Skeletal muscle satellite cell (primary cell): ENCODE results near the gene C10orf90.

ENCODE experiments used
- H3K27me3 ChIP-seq: 2 replicates; pipeline ENCODE4 v1.7.0; 2013; ENCODE audit warnings: low read length; ENCODE audit not compliant: control insufficient read depth, insufficient read depth
- H3K36me3 ChIP-seq: 2 replicates; pipeline ENCODE4 v1.7.0; 2013; ENCODE audit warnings: mild to moderate bottlenecking, control low read depth, low read length; ENCODE audit not compliant: insufficient read depth
- H3K4me1 ChIP-seq: 2 replicates; pipeline ENCODE4 v1.7.0; 2013; ENCODE audit warnings: low read length; ENCODE audit not compliant: control insufficient read depth, insufficient read depth
- H3K4me2 ChIP-seq: 2 replicates; pipeline ENCODE4 v1.7.0; 2013; ENCODE audit warnings: mild to moderate bottlenecking, low read length
- H3K4me3 ChIP-seq: 2 replicates; pipeline ENCODE4 v1.7.0; 2013; ENCODE audit warnings: low read length
- H3K9ac ChIP-seq: 2 replicates; pipeline ENCODE4 v1.7.0; 2013; ENCODE audit warnings: mild to moderate bottlenecking, low read depth, low read length, moderate library complexity
- H3K9me3 ChIP-seq: replicated peaks from 2 replicates; pipeline ENCODE4 v1.7.0; 2013; ENCODE audit warnings: mild to moderate bottlenecking, control low read depth, low read length

Gene C10orf90

GRCh38 chr10:126430512-126430911, 240.0 kb downstream of the C10orf90 start:
- H3K27me3 ChIP-seq, result no peaks in the 10 kb centered on the region
- no peak overlapping the region for H3K9ac ChIP-seq

GRCh38 chr10:126429275-126429674, 241.2 kb downstream of the C10orf90 start:
- peaks cover 5% of the 10 kb centered on the region for H3K4me1 ChIP-seq
- H3K27me3 ChIP-seq, result no peaks in the 10 kb centered on the region
- H3K4me3 ChIP-seq, result no peak overlapping the region
- H3K9ac ChIP-seq, result no peak overlapping the region
- no peaks in the 10 kb centered on the region for H3K9me3 ChIP-seq
- no peaks in the 10 kb centered on the region for H3K36me3 ChIP-seq
- no peak overlapping the region for H3K4me2 ChIP-seq

More at GRCh38 chr10:126430512-126430911, 240.0 kb downstream of the C10orf90 start:
- H3K9me3 ChIP-seq, result no peaks in the 10 kb centered on the region
- no peak overlapping the region for H3K4me3 ChIP-seq
- peaks cover 5% of the 10 kb centered on the region for H3K4me1 ChIP-seq
- H3K36me3 ChIP-seq, result no peaks in the 10 kb centered on the region
- no peak overlapping the region for H3K4me2 ChIP-seq

- Histone ChIP-seq H3K9me3 (peaks cover 11% of the 10 kb centered on the region), H3K9ac (no peak overlapping the region), H3K4me3 (no peak overlapping the region), H3K36me3 (no peaks in the 10 kb centered on the region), H3K4me1 (peaks cover 26% of the 10 kb centered on the region), H3K27me3 (no peaks in the 10 kb centered on the region), H3K4me2 (no peak overlapping the region)
These were observed 244.9 kb downstream of the C10orf90 start for GRCh38 chr10:126425489-126426065.

GRCh38 chr10:126425032-126425431, 245.5 kb downstream of the C10orf90 start:
- peaks cover 26% of the 10 kb centered on the region for H3K4me1 ChIP-seq
- no peak overlapping the region for H3K9ac ChIP-seq
- H3K36me3 ChIP-seq, result no peaks in the 10 kb centered on the region
- H3K4me3 ChIP-seq, result no peak overlapping the region
- peaks cover 11% of the 10 kb centered on the region for H3K9me3 ChIP-seq
- H3K4me2 ChIP-seq, result no peak overlapping the region
- H3K27me3 ChIP-seq, result no peaks in the 10 kb centered on the region

GRCh38 chr10:126423732-126424491, 246.6 kb downstream of the C10orf90 start:
- Histone ChIP-seq H3K4me1 (peaks cover 26% of the 10 kb centered on the region), H3K27me3 (no peaks in the 10 kb centered on the region)

DNA sequence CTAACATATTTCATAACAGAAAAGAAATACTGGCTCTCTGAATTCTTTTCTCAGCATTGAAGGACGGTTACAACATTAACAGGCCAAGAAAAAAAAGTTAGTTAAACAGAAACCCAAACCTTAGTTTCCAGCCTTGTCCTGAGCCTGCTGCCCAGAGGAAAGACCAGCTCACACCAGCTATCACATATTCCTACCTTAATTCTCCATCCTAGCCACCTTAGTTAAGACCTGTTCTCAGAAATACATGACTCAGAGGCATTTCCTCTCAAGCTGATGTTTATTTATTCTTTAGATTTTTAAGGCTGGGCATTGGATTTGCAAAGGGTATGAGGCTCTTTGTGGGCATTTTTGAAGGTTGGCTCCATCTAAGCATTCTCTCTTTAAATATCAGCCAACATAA, 247.9 kb downstream of the C10orf90 start:
- no peak overlapping the region for H3K4me2 ChIP-seq
- H3K9me3 ChIP-seq, result peaks cover 11% of the 10 kb centered on the region
- no peak overlapping the region for H3K4me3 ChIP-seq
- no peaks in the 10 kb centered on the region for H3K36me3 ChIP-seq
- H3K4me1 ChIP-seq, result peaks cover 26% of the 10 kb centered on the region
- H3K9ac ChIP-seq, result peak overlapping the region; percentile 44
- no peaks in the 10 kb centered on the region for H3K27me3 ChIP-seq

More at GRCh38 chr10:126423732-126424491, 246.6 kb downstream of the C10orf90 start:
- no peaks in the 10 kb centered on the region for H3K36me3 ChIP-seq
- no peak overlapping the region for H3K4me3 ChIP-seq
- no peak overlapping the region for H3K9ac ChIP-seq
- peaks cover 11% of the 10 kb centered on the region for H3K9me3 ChIP-seq
- no peak overlapping the region for H3K4me2 ChIP-seq

- H3K27me3 ChIP-seq, result no peaks in the 10 kb centered on the region
- H3K4me3 ChIP-seq, result peak overlapping the region; percentile 16
- H3K36me3 ChIP-seq, result no peaks in the 10 kb centered on the region
- H3K9ac ChIP-seq, result peak overlapping the region; percentile 57
- H3K4me1 ChIP-seq, result peaks cover 26% of the 10 kb centered on the region
- H3K4me2 ChIP-seq, result peak overlapping the region; percentile 57
- peaks cover 11% of the 10 kb centered on the region for H3K9me3 ChIP-seq
These were observed 248.7 kb downstream of the C10orf90 start for GRCh38 chr10:126421756-126422256.

- Histone ChIP-seq H3K4me1 (peaks cover 26% of the 10 kb centered on the region), H3K4me2 (peak overlapping the region; percentile 57), H3K9ac (peak overlapping the region; percentile 57), H3K36me3 (no peaks in the 10 kb centered on the region), H3K9me3 (peaks cover 11% of the 10 kb centered on the region), H3K4me3 (no peak overlapping the region), H3K27me3 (no peaks in the 10 kb centered on the region)
These were observed 249.8 kb downstream of the C10orf90 start for GRCh38 chr10:126420567-126421300.

GRCh38 chr10:126417220-126417825, 253.2 kb downstream of the C10orf90 start:
- H3K4me1 ChIP-seq, result peaks cover 16% of the 10 kb centered on the region
- H3K27me3 ChIP-seq, result no peaks in the 10 kb centered on the region
- H3K4me2 ChIP-seq, result no peak overlapping the region
- no peaks in the 10 kb centered on the region for H3K36me3 ChIP-seq
- H3K9me3 ChIP-seq, result no peaks in the 10 kb centered on the region
- no peak overlapping the region for H3K4me3 ChIP-seq
- no peak overlapping the region for H3K9ac ChIP-seq

DNA sequence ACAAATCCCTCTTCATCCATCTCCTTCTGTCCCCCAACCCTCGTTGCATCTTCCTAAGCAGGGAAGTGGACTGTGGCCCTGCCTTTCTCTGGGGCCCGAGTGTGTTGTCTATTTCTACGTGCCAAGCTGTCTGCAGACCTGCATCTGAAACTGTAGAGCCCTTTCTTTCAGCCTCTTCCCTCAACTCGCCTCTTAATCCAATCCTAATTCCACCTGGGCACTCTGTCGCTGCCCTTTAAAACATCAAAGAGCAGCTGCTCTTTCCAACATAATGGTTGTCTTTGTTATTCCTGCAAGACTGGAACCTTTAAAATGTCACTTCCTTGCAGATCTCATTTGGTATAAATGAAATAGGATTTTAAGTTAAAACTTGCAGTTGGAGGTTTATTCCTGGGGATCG, 260.7 kb downstream of the C10orf90 start:
- H3K9me3 ChIP-seq, result no peaks in the 10 kb centered on the region
- H3K36me3 ChIP-seq, result no peaks in the 10 kb centered on the region
- peaks cover 2% of the 10 kb centered on the region for H3K4me1 ChIP-seq
- no peak overlapping the region for H3K4me2 ChIP-seq
- H3K9ac ChIP-seq, result no peak overlapping the region
- H3K27me3 ChIP-seq, result no peaks in the 10 kb centered on the region
- no peak overlapping the region for H3K4me3 ChIP-seq
